HG02943 (cell line): ENCODE results near the gene NUFIP1.

Source experiments
- ATAC-seq: cut with Tn5 transposase; IDR thresholded peaks from one replicate; pipeline ENCODE4 v1.9.1; 2021; ENCODE audit warnings: mild to moderate bottlenecking, low read depth, moderate library complexity; ENCODE audit not compliant: unreplicated experiment

The NUFIP1 gene

DNA sequence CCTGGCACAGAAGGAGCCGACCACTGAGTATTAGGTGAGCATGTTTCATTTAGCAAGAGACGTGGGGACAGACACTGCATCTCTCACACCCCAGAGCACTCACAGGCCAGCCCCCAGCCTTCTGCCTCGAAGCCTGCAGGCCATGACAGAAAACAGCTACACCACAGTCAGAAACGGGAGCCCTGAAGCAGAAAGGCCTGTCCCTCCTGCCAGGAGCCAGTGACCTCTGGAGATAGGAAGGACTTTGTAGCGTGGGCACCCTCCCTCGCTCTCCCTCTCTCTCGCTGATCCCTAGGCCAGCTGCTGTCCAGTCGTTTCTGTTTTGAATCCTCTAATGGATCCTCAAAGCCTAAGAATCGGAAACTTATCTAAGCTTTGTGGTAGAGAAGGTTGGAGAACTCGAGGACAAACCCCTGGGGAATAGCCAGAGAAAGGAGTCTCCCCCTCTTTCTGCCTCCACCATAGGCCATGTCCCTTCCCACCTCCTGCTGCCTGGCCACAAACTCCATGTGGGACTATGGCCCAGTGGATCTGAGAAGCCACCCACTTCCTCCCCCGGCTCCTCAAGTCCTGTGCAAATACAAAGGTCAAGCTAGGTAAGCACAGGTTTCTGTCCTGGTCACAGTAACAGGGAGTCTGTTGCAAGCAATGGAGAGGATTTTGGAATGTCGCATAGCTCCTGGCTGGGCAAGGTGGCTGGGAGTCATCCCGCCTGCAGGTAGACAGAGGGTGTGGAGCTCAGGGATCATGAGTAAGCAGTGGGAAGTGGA is 95.1 kb downstream of the NUFIP1 start:
- no peak for ATAC-seq
